GM11168 (cell line): ENCODE results near the gene IGF2.

ENCODE experiments used
- in situ Hi-C: fragments of 300-500 bp; cut with MboI; formaldehyde crosslinking; loops from one replicate; pipeline ENCODE4 v1.12.0; 2022; ENCODE audit warnings: low sequenced_read_pairs; ENCODE audit not compliant: unreplicated experiment

IGF2 gene

GRCh38 chr11:2107521-2107920 lies 31.7 kb downstream of the IGF2 start:
- in situ Hi-C loops = no loop called here

GRCh38 chr11:2106583-2107209 lies 32.5 kb downstream of the IGF2 start:
- in situ Hi-C loops = no loop called here

DNA sequence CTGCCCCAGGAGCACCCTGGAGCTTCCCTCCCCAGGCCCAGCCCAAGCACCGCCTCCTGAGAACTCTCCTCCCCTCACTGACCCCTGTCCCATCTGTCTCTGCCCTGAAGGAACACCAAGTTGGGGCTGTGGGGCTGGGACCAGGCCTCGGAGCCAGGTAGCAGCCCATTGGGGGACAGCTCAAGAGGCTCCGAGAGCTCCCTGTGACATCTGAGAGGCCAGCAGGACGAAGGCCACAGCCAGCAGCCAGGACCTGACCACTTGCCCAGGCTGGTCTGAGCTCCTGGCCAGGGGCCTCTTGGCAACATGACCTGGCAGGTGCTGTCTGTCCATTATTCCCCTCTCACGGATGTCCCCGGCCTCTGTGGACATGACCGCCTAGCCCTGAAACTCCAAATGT lies 33.7 kb downstream of the IGF2 start:
- in situ Hi-C loops = no loop called here

DNA sequence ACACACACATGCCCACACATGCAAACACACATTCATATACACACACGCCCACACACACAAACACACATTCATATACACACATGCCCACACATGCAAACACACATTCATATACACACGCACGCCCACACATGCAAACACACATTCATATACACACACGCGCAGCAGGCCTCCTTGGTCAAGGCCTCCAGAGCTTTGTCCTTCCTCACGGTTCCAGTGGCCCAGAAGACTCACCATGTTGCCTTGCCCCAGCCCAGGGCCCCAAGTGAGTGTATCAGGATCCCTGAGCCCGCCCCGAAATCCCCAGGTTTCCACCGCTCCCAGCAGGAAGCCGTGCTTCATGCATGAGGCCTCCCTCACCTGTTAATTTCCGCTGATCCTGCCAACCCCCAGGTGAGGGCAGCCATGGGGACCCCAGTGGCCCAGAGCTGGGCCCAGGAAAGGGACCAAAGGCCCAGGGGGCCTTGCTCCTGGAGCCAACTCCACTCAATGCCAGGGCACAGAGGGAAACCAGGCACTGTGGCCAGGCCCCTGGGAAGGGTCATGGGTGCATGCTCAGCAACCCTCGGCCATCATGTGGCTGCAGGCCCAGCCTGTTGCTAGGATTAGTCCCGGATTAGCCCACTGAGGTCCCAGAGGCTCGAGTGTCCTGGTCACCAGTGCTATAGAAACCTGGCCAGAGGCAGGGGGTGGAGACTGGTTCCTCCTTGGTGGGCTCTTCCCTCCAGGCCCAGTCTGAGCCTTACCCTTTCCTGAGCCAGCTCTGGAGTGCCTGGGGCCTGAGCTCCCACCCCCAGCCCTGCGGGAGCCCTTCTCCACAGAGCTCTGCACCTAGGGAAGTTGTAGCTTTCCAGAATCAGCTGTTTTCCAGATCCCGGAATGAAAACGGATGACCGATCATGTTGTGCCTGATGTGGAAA lies 34.4 kb downstream of the IGF2 start:
- in situ Hi-C loops = no loop called here

- in situ Hi-C loops = no loop called here
Observed at GRCh38 chr11:2103668-2104523, 35.3 kb downstream of the IGF2 start.

- in situ Hi-C loops = no loop called here
Observed at GRCh38 chr11:2102883-2103213, 36.3 kb downstream of the IGF2 start.

GRCh38 chr11:2102132-2102882 lies 36.9 kb downstream of the IGF2 start:
- in situ Hi-C loops = no loop called here

GRCh38 chr11:2101171-2101675 lies 38.0 kb downstream of the IGF2 start:
- in situ Hi-C loops = no loop called here

GRCh38 chr11:2100361-2101170 lies 38.6 kb downstream of the IGF2 start:
- in situ Hi-C loops = no loop called here

GRCh38 chr11:2099516-2100349 lies 39.5 kb downstream of the IGF2 start:
- in situ Hi-C loops = no loop called here

DNA sequence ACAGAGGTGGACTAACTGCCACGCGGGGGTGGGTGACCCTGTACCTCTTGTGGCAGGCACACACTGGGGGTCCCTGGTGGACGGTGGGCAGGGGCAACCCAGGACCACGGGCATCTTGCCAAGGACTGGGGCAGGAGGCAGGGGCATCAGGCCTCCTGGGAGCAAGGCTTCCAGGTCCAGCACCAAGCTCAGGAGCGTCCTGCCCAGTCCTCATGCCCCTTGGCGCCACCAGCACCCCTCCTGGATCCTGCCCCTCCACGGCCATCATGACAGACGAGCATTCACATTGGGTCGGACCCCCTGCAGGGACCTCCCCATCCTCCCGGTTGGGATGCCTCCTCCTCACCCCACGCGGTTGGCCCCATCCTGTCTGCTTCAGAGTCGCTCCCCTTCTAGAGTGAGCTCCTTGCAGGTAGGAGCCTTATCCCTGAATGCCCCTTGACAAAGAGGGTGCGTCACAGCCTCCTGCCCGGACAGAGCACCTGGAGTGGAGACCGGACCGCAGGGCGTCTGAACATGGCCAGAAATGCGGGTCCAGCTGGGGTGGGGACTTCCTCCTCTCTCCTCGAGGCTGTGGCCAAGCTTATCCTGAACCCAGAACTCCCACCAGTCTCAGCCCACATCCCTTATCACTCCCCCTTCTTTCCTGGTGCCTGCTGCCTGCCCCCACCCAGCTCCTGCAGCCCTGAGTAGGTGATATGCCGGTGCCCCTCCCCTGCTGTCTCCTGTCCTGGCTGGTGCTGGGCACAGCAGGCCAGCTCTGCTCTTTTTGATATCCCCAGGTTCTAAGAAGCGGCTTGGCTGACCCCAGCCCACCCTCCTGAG lies 40.3 kb downstream of the IGF2 start:
- in situ Hi-C loops = no loop called here

DNA sequence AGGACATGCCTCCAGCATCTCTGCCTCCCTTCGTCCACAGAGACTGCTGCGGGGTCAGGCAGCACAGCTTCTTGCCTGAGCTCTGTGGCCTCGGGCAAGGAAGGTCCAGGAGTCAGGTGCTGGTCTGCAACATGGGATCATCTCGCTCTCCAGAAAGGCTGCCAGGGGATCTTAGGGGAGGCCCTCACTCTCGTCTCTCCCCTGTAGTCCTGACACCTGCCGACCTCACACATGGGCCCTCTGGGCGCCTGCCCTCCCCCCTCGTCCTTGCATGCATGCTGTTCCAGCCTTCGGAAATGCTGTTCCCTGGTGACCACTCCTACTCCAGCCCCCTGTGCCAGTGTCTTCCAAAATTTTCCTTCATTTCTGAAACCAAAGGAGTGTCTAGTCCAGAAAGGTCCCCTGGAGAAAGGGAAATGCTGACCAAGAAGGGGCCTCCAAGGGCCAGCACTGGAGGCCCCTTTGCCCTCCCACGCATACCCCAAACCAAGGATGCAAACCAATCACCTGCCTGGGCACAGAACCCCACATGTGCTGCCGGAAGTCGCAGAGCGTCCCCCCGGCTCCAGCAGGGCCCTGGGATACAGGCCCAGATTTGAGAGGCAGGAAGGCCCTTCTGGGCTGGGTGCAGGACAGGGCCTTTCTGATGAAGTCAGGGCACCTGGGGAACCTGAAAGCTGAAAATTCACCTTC lies 41.0 kb downstream of the IGF2 start:
- in situ Hi-C loops = no loop called here

GRCh38 chr11:2097356-2097997 lies 41.7 kb downstream of the IGF2 start:
- in situ Hi-C loops = no loop called here

- in situ Hi-C loops = no loop called here
Observed at GRCh38 chr11:2096919-2097301, 42.3 kb downstream of the IGF2 start.

- in situ Hi-C loops = no loop called here
Observed at GRCh38 chr11:2096011-2096918, 42.9 kb downstream of the IGF2 start.

DNA sequence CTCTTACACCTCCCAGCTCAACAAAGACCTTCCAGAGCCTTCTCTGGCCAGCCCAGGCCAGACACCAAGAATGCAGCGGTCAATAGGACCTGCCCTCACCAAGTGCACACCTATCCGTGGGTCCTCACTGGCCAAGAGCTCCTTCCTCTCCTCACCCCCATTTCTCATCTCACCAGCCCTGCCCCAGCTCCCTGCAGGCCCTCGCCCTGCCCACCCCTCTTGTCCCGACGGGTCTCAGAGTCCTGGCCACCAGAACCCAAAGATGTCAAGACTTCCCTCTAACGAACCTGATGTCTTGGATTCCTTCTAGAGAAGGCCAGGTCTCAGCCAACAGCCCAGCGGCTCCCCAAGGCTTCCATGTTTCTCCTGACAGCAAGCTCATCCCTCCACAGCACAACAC lies 43.6 kb downstream of the IGF2 start:
- in situ Hi-C loops = no loop called here
